Mesothelial cell of epicardium (in vitro differentiated cells): ENCODE measurements around the gene CADM1. TPM values are rescaled to one million over a fixed set of nuclear protein-coding genes. Genes with fewer than 3 reads are reported as not detected.

ENCODE experiments used
- DNase-seq, 2 experiments: peaks; one replicate each; pipeline ENCODE4 v3.0.0; 2021; ENCODE audit warnings: low spot score in 2 of 2; ENCODE audit not compliant: unreplicated experiment in 2 of 2
- H3K27ac Mint-ChIP-seq: 2 replicates; pipeline ENCODE4 v1.8.0; 2021; ENCODE audit warnings: mixed read lengths
- H3K27me3 Mint-ChIP-seq: 2 replicates; pipeline ENCODE4 v1.8.0; 2021; ENCODE audit warnings: low read depth, mixed read lengths
- H3K36me3 Mint-ChIP-seq: 2 replicates; pipeline ENCODE4 v1.8.0; 2021; ENCODE audit warnings: mixed read lengths
- H3K4me1 Mint-ChIP-seq: 2 replicates; pipeline ENCODE4 v1.8.0; 2021; ENCODE audit warnings: mixed read lengths
- H3K4me3 Mint-ChIP-seq: 2 replicates; pipeline ENCODE4 v1.8.0; 2021; ENCODE audit warnings: mild to moderate bottlenecking, moderate library complexity, mixed read lengths
- H3K9me3 Mint-ChIP-seq: 2 replicates; pipeline ENCODE4 v1.8.0; 2021; ENCODE audit warnings: mixed read lengths
- total RNA-seq: library from RNA; stranded (reverse); gene quantifications from 3 replicates; pipeline ENCODE4 v1.2.1, GENCODE V29; 2021
- TF ChIP-seq, protein P1 (sequence below): fragments of 200-600 bp; sonication (generic); IDR thresholded peaks from one replicate; pipeline ENCODE4 v1.5.0; 2021; ENCODE audit warnings: antibody characterized with exemption; ENCODE audit not compliant: unreplicated experiment

Gene CADM1
- total RNA-seq, 1 donor from 2014 or later = 60.9 TPM

DNA sequence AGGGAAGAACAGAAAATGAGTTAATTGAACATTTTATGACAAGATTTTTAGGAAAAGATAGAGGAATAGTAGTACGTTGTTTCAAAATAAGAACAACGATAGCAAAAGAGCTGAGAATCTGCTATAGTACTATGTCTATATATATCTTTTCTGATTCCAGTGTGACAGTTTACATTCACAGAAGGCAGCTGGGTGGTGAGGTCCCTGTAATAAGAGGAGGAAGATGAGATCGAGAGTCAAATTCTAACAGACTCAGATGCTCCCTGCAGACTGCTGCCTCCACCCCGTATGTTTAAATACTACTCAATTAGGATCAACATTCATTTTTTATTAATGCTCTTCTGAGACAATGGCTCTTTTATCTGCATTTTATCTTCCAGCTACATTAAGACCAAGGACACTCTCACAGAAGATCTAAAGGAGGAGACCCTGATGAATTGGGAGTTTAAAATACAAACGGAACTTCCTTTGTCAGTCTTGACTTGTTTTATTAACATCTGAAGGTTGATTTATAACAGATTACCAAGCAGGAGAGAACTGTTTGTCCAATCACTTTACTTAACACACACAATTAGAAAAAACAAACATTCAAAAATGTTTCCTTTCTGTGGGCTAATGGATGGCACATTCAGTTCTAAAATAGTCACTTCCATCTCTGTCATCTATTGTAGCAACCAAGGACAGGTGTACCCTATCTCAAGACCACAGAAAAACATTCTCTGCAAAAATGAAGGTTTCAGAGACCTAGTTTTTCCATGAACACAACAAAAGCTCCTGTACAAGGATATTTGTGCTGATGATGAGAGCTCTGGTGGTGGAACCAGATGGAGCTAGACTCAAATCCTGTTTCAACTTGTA is 240.2 kb downstream of the CADM1 start:
- Mint-ChIP-seq H3K27ac (no peak overlapping the region), H3K4me3 (no peak overlapping the region), H3K9me3 (no peaks in the 10 kb centered on the region), H3K4me1 (peaks cover 34% of the 10 kb centered on the region), H3K36me3 (no peaks in the 10 kb centered on the region), H3K27me3 (no peaks in the 10 kb centered on the region)
- TF ChIP-seq, protein P1, sequence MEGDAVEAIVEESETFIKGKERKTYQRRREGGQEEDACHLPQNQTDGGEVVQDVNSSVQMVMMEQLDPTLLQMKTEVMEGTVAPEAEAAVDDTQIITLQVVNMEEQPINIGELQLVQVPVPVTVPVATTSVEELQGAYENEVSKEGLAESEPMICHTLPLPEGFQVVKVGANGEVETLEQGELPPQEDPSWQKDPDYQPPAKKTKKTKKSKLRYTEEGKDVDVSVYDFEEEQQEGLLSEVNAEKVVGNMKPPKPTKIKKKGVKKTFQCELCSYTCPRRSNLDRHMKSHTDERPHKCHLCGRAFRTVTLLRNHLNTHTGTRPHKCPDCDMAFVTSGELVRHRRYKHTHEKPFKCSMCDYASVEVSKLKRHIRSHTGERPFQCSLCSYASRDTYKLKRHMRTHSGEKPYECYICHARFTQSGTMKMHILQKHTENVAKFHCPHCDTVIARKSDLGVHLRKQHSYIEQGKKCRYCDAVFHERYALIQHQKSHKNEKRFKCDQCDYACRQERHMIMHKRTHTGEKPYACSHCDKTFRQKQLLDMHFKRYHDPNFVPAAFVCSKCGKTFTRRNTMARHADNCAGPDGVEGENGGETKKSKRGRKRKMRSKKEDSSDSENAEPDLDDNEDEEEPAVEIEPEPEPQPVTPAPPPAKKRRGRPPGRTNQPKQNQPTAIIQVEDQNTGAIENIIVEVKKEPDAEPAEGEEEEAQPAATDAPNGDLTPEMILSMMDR = no peak
- DNase-seq = no peak

DNA sequence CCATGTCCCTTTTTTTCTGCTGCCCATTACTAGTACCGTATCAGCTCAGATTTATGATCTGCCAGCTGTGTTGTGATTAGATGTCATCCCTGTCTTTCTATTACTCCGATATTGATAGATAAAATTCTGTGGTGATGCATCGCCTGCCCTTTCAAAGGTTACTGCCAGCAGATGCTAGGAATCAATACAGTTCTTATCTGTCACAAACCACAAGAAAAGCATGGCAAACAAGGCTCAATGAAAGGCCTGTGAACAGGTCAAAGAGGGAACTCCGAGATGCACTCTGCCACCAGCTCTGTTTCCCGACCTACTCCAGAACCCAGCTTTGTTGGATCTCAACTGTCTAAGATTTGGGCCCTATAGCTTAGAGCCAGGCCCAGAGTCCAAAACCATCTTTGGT is 246.0 kb downstream of the CADM1 start:
- TF ChIP-seq, protein P1 = no peak
- Mint-ChIP-seq H3K27ac (no peak overlapping the region), H3K4me3 (no peak overlapping the region)

DNA sequence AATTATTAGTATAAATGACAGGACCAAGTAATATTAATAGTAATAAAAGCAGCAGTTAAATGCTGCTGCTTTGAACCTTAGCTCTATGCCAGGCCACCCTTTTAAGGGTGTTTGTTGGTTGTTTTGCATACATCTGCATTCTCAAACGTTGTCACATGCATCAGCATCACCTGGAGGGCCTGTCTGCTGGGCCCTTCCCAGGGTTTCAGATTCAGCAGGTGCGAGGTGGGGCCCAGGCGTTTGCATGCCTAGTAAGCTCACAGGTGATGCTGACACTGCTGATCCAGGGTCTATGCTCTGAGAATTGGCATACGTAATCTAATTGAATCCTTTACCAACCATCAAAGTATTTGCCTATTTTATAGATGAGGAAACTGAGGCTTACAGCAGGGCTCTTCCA is 246.5 kb downstream of the CADM1 start:
- H3K4me1 Mint-ChIP-seq = peaks cover 28% of the 10 kb centered on the region

More for the DNA sequence above, 246.0 kb downstream of the CADM1 start:
- Mint-ChIP-seq H3K9me3 (no peaks in the 10 kb centered on the region), H3K27me3 (no peaks in the 10 kb centered on the region), H3K36me3 (no peaks in the 10 kb centered on the region), H3K4me1 (peaks cover 26% of the 10 kb centered on the region)
- DNase-seq = no peak

GRCh38 chr11:115257270-115257669 is 246.9 kb downstream of the CADM1 start:
- DNase-seq = no peak
- H3K4me3 Mint-ChIP-seq = no peak overlapping the region
- H3K27me3 Mint-ChIP-seq = no peaks in the 10 kb centered on the region
- H3K36me3 Mint-ChIP-seq = no peaks in the 10 kb centered on the region
- TF ChIP-seq, protein P1 = no peak
- no peak overlapping the region for H3K27ac Mint-ChIP-seq
- H3K4me1 Mint-ChIP-seq = peaks cover 28% of the 10 kb centered on the region
- no peaks in the 10 kb centered on the region for H3K9me3 Mint-ChIP-seq

More for the DNA sequence above, 246.5 kb downstream of the CADM1 start:
- TF ChIP-seq, protein P1 = no peak
- DNase-seq = no peak
- Mint-ChIP-seq H3K36me3 (no peaks in the 10 kb centered on the region), H3K9me3 (no peaks in the 10 kb centered on the region), H3K4me3 (no peak overlapping the region), H3K27ac (no peak overlapping the region), H3K27me3 (no peaks in the 10 kb centered on the region)

GRCh38 chr11:115256397-115257197 is 247.6 kb downstream of the CADM1 start:
- peaks cover 31% of the 10 kb centered on the region for H3K4me1 Mint-ChIP-seq

More at GRCh38 chr11:115256397-115257197, 247.6 kb downstream of the CADM1 start:
- DNase-seq = no peak
- Mint-ChIP-seq H3K9me3 (no peaks in the 10 kb centered on the region), H3K36me3 (no peaks in the 10 kb centered on the region), H3K27ac (peak overlapping the region; percentile 36), H3K4me3 (no peak overlapping the region), H3K27me3 (no peaks in the 10 kb centered on the region)
- TF ChIP-seq, protein P1 = no peak
